ENCODE results near the gene MECP2.
"Not testable (repeated sequence)": the region's sequence is repeated elsewhere in the genome, so short reads cannot be mapped to it uniquely, and the experiment has no call there.

Gene MECP2

DNA sequence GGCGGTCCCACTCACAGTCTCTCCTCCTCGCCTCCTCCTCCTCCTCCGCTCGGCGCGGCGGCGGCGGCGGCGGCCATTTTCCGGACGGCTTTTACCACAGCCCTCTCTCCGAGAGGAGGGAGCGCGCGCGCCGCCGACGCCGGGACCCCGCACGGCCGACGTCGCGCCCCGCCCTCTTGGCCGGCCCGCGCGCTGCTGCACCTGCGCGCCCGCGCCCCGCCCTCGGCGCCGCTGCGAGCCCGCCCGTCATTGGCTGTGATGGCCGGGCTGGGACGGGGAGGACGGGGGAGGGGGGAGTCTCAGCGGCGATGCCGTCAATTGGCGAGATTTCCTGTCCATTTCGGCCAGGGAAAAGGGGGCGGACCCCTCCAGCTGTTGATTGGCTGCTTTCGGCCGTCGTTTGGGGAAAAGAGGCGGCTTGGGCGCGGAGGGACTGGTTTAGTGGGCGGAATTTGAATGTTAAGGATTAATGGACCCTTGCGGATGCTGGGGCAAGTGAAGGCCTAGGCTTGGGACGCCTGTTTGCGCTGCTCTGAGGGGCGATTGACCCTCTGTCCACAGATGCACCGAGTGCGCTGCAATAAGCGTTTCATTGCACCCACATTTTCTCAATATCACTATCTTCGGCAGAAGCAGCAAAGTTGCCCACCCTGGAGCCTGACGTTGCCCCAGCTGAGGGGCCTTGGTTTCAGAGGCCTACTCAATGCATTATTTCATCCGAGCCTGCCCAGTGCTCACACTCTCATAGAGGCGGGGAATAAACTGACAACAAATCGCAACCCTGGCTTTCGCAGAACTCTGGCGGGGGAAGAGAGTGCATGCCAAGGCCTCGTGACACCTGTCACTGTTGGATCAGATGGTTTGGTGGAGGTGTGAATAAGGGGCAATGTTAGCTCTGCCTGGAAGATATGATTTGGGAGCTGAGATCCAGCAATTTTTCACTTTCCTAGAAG is at the start of gene MECP2:
Gene MECP2, minus strand, starts transcription at position 129 of the 953 bp plus-strand sequence.
- TF ChIP-seq CTCF (IDR thresholded peaks at IDR 0.05) (no peak), ZFX (IDR thresholded peaks at IDR 0.05; ENCODE audit: borderline replicate concordance) (no peak)
- H3K27ac ChIP-seq: peak within 1 kb of the TSS; percentile 40

DNA sequence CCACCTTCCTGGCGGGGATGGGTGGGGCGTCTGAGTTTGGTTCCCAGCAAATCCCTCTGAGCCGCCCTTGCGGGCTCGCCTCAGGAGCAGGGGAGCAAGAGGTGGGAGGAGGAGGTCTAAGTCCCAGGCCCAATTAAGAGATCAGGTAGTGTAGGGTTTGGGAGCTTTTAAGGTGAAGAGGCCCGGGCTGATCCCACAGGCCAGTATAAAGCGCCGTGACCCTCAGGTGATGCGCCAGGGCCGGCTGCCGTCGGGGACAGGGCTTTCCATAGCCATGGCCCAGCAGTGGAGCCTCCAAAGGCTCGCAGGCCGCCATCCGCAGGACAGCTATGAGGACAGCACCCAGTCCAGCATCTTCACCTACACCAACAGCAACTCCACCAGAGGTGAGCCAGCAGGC is 46.5 kb upstream of the MECP2 start, which contains the start of gene OPN1LW:
Gene OPN1LW, plus strand, starts transcription at position 234 of the 400 bp plus-strand sequence. Its CDS starts 41 bp downstream, at position 275.
- H3K27ac ChIP-seq: not testable (repeated sequence)

GRCh38 chrX:154142950-154143745 is 45.6 kb upstream of the MECP2 start:
- H3K27ac ChIP-seq: no peak overlapping the region
- TF ChIP-seq CTCF (IDR thresholded peaks at IDR 0.05) (no peak), ZFX (IDR thresholded peaks at IDR 0.05; ENCODE audit: borderline replicate concordance) (no peak)

- no peak overlapping the region for H3K27ac ChIP-seq
- TF ChIP-seq ZFX (IDR thresholded peaks at IDR 0.05; ENCODE audit: borderline replicate concordance) (no peak), CTCF (IDR thresholded peaks at IDR 0.05) (no peak)
Measured at GRCh38 chrX:154142386-154142785, 44.9 kb upstream of the MECP2 start.

DNA sequence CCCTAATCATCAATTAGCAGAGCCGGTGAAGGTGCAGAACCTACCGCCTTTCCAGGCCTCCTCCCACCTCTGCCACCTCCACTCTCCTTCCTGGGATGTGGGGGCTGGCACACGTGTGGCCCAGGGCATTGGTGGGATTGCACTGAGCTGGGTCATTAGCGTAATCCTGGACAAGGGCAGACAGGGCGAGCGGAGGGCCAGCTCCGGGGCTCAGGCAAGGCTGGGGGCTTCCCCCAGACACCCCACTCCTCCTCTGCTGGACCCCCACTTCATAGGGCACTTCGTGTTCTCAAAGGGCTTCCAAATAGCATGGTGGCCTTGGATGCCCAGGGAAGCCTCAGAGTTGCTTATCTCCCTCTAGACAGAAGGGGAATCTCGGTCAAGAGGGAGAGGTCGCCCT is 43.2 kb upstream of the MECP2 start:
- no peak for TF ChIP-seq CTCF (IDR thresholded peaks at IDR 0.05)
- no peak for TF ChIP-seq ZFX (IDR thresholded peaks at IDR 0.05; ENCODE audit: borderline replicate concordance)
- H3K27ac ChIP-seq: no peak overlapping the region

- TF ChIP-seq CTCF (IDR thresholded peaks at IDR 0.05) (no peak), ZFX (IDR thresholded peaks at IDR 0.05; ENCODE audit: borderline replicate concordance) (no peak)
- no peak overlapping the region for H3K27ac ChIP-seq
Measured at GRCh38 chrX:154140206-154140605, 42.7 kb upstream of the MECP2 start.

DNA sequence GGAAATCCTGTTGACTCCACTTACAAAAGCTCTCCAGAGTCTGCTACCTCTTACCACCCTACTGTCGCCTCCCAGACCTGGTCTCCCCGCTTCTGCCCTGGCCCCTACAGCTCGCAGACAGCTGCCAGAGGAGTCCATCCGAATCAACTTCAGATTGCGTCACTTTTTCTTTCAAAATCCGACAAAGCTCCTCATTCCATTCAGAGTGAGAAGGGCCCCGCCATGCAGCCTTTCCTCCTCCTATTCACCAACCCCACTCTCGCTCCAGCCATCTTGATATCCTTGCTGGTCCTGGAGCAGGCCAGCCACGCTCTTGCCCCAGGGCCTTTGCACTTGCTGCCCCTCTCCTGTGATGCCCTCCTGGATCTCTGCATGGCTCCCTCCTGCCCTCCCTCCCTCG is 41.3 kb upstream of the MECP2 start:
- TF ChIP-seq ZFX (IDR thresholded peaks at IDR 0.05; ENCODE audit: borderline replicate concordance) (no peak), CTCF (IDR thresholded peaks at IDR 0.05) (no peak)

More for the DNA sequence above, 41.3 kb upstream of the MECP2 start:
- H3K27ac ChIP-seq: no peak overlapping the region

All from 22Rv1 (cell line).